Activated CD8-positive, alpha-beta memory T cell treated with anti-CD3 and anti-CD28 coated beads for 24 hours (primary cell): ENCODE results near the gene GGT7.
"Not testable (repeated sequence)": the region's sequence is repeated elsewhere in the genome, so short reads cannot be mapped to it uniquely, and the experiment has no call there.

Experiments
- DNase-seq: peaks from one replicate; pipeline ENCODE4 v3.0.0-alpha.2; 2020

Gene GGT7

GRCh38 chr20:34843421-34843820 lies 29.2 kb downstream of the GGT7 start:
- DNase-seq, result no peak

GRCh38 chr20:34842143-34842542 lies 30.5 kb downstream of the GGT7 start:
- DNase-seq, result no peak

DNA sequence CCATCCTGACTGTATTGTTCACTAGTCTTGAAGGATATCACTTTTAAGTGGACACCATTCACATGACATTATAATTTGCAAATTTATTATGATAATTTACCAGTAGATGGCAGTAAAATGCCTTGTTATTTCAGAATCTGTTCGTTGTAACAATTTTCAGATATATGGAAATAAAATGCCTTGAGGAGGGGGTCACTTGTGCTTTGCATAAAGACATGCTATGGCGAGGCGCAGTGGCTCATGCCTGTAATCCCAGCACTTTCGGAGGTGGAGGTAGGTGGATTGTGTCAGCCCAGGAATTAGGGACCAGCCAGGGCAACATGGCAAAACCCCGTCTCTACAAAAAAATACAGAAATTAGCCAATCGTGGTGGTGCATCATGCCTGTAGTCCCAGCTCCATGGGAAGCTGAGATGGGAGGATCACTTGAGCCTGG lies 38.2 kb downstream of the GGT7 start:
- no peak for DNase-seq

- DNase-seq, result no peak
Observed at GRCh38 chr20:34831936-34832335, 40.7 kb downstream of the GGT7 start.

- DNase-seq, result no peak
Observed at GRCh38 chr20:34829191-34829590, 43.5 kb downstream of the GGT7 start.

DNA sequence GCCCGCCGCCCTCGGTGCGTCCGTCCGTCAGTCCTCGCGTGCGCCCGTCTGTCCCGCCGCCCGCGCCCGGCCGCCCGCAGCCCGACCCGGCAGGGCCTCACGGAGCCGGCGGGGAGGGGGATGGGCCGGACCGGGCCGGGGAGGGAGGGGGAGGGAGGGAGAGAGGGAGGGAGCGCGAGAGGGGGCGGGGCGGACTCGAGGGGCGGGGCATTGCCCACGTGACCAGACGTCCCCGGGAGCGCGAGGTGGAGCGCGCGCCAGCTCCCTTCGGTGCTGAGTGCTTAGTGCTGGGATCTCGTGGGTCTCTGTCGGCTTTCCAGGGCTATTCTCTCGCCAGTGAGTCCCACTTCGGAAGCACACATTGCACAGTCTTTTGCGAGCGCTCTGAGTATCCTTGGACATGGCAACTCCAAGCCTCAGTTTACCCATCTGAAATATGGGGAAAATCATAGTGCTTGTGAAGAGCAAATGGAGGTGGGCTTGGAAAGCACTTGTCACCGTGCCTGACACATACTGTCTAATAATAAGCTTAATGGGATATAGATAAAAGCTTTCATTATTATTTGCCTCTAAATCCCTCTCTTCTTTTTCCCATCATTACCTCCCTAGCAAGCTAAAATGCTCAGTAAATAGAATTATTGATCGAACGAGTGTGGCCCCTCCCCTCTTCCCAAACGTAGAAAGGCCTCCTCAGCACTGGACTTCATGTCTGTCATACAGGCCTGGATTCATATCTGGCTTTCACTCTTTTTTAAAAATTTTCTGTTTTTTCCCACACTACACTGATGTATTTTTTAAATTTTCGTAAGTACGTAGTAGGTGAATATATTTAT lies 46.9 kb downstream of the GGT7 start, which contains the start of gene NCOA6:
TSS of gene NCOA6 (minus strand) at position 122 of the 833 bp plus-strand sequence. CDS start 43,296 bp downstream, outside the sequence.
- DNase-seq, result peak; percentile 93

DNA sequence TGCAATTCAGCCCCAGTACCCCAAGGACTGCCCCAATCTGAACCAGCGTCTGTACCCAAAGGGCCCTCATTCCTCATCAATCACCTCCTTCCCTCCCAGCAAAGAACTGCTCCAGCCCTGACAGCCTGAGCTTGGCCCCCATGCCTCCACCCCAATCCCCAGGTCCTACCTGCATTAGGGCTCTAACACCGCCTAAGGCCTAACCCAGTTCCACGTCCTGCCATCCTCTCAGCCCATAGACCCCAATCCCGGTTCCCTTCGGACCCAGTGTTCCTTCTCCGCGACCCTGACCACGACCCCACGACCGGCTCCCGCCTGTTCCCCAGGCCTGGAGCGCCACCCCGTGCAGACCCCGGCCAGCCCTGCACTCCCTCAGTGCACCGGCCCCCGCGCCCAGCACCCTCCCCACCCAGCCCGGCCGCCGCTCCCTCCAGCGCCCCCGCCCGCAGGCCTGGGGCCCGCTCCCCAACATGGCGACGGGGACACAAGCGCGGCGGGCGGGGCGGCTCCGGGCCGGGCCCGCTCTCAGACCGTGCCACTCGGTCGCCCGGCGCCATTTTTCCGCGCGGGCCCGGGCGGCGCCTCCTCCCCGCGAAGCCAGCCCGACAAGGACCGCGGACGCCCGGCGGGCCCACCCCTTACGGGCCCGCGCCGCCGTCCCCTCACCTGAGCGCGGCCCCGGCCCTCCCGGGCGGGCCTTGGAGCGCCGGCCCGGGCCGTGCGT lies 47.7 kb downstream of the GGT7 start:
- DNase-seq, result peak; percentile 85

DNA sequence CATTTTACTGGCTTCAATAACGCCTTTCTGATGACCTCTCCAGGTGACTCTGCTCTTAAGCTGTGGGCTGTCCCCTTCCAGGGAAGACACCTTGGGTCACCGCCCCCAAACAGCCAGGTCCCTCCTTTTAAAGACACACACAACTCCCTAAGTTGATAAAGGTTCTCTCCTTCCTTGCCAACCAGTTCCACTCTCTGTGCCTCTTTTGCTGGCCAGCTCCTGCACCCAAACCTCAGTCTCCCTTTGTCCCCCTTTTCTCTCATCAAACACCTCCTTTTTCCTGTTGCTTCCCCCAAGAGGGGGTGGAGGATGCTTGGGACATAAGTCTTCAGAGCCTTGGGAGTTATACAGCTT lies 48.2 kb downstream of the GGT7 start:
- peak; percentile 86 for DNase-seq

DNA sequence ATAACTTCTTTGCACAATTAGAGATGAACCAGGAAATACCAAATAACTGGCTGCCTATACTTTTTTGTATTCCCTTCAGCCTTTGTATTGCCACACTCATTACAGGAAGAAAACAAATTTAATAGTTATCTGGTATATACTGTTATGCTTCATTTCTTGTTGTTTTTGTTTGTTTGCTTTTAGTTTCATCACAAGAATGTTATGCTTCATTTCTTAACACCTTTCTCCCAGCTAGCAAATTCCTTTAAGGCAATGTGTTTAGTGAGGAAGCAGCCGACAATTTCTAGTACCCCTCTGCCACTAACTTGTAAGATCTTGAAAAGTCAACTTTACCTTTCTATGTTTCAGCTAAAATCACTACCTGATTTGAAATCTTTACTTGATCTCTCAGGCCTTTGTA lies 48.6 kb downstream of the GGT7 start:
- DNase-seq, result no peak

- DNase-seq, result no peak
Observed at GRCh38 chr20:34820805-34821578, 51.7 kb downstream of the GGT7 start.

DNA sequence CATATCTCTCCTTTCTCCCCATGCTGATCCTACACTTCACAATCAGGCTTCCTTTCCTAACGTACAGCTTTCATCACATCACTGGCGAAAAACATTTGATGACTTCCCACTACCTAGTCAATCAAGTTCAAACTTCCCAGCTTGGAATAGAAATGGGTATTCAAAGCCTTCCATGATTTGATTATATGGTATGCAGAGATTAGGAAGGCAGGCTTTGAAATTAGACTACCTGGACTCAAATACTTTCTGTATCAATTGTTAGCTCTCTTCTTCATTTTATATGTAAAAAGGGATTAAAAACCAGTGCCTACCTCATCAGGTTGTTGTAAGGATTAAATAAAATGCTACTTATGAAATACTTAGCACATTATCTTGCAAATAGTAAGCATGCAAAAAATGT lies 54.9 kb downstream of the GGT7 start:
- no peak for DNase-seq

GRCh38 chr20:34817072-34817471 lies 55.6 kb downstream of the GGT7 start:
- DNase-seq, result no peak

DNA sequence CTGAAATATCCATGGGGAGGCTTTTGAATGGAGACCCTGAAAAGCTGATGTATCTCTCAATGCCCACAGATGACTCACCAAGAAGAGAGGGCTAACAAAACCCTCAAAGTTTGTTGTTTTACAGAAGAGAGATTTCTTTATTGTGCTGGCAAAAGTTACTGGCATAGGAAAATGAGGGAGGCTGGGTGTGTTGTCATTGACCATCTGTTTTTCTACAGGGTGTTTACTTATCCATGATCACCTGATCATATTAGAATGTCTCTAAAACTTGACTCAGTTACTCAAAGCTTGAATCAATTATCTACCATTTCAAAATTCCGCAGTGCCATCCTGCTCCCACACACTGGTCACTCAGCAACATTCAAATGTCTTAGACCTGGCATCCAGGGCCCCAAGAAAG lies 57.0 kb downstream of the GGT7 start:
- no peak for DNase-seq

DNA sequence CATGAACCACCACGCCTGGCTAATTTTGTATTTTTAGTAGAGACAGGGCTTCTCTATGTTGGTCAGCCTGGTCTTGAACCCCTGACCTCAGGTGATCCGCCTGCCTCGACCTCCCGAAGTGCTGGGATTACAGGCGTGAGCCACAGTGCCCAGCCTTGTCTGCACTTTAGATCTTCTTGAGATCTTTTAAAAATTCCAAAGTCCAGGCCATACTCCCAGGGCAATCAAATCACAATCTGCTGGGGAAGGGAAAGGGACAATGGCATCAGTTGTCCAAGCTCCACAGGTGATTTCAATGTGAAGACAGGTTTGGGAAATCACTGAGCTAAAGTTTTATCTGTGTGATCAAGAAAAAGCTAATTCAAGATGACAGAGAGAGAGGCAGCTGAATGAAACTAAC lies 64.1 kb downstream of the GGT7 start:
- DNase-seq, result no peak

GRCh38 chr20:34807944-34808465 lies 64.7 kb downstream of the GGT7 start:
- DNase-seq, result not testable (repeated sequence)

DNA sequence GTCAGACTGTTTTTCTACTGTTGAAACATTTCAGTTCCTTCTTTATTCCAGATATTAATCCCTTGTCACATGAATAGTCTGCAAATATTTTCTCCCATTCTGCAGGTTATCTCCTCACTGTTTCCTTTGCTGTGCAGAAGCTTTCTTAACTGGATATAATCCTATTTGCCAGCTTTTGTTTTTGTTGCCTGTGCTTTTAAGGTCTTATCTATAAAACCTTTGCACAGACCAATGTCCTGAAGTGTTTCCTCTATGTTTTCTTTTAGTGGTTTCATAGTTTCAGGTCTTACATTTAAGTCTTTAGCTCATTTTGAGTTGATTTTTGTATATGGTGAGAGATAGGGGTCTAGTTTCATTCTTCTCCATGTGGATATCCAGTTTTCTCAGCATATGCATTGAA lies 66.4 kb downstream of the GGT7 start:
- no peak for DNase-seq

DNA sequence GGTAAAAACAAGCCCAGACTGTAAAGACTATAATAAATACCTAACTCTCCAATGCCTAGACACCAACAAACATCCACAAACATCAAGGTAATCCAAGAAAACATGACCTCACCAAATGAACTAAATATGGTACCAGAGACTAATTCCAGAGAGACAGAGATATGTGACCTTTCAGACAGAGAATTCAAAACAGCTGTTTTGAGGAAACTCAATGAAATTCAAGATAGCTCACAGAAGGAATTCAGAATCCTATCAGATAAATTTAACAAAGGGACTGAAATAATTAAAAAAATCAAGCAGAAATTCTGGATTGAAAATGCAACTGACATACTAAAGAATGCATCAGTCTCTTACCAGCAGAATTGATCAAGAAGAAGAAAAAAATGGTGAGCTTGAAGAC lies 73.8 kb downstream of the GGT7 start:
- DNase-seq, result no peak

GRCh38 chr20:34798328-34798727 lies 74.3 kb downstream of the GGT7 start:
- no peak for DNase-seq

GRCh38 chr20:34797012-34797995 lies 75.4 kb downstream of the GGT7 start:
- no peak for DNase-seq
